Psoas muscle (tissue), 8 donors: ENCODE measurements around the gene PTPRM. TPM values are rescaled to one million over a fixed set of nuclear protein-coding genes. Genes with fewer than 3 reads are reported as not detected.

ENCODE experiments used
- ATAC-seq, 4 donors: fragments of 200-7000 bp; cut with Tn5 transposase; one replicate each; pipeline ENCODE4 v1.9.1; 2020; ENCODE audit warnings: moderate library complexity in 3 of 4, mild to moderate bottlenecking in 2 of 4
- DNase-seq, 2 donors: peaks; one replicate each; pipeline ENCODE4 v3.0.0-alpha.2; 2020
- H3K27ac ChIP-seq: fragments of 200-600 bp; one replicate; pipeline ENCODE4 v1.8.0; 2022
- H3K27me3 ChIP-seq, 3 donors: fragments of 200-600 bp in 1 of 3; one replicate each; pipeline versions ENCODE4 v1.6.1 to v1.8.0; 2013 to 2022; ENCODE audit warnings: low read length in 2 of 3, mild to moderate bottlenecking in 2 of 3, moderate library complexity in 1 of 3; ENCODE audit not compliant: insufficient read depth in 3 of 3
- H3K36me3 ChIP-seq, 2 donors: fragments of 200-600 bp in 1 of 2; one replicate each; pipeline versions ENCODE4 v1.6.1 to v1.8.0; 2013 to 2022; ENCODE audit warnings: low read depth in 1 of 2, mild to moderate bottlenecking in 1 of 2, moderate library complexity in 1 of 2; ENCODE audit not compliant: insufficient read depth in 1 of 2
- H3K4me1 ChIP-seq: fragments of 200-600 bp; one replicate; pipeline ENCODE4 v1.8.0; 2022
- H3K4me3 ChIP-seq: fragments of 200-600 bp; one replicate; pipeline ENCODE4 v1.8.0; 2022; ENCODE audit warnings: mild to moderate bottlenecking
- H3K9me3 ChIP-seq: fragments of 200-600 bp; one replicate; pipeline ENCODE4 v1.8.0; 2022
- CTCF ChIP-seq: fragments of 200-600 bp; IDR thresholded peaks from one replicate; pipeline ENCODE4 v1.8.0; 2022; ENCODE audit warnings: antibody characterized with exemption
- WGBS, 3 donors: extraction: QIAGEN DNeasy Blood & Tissue Kit; methylation state at CpG; one replicate each; pipeline versions ENCODE4 v1.1.6 to v1.1.7; 2013; 5-methylcytosine and 5-hydroxymethylcytosine counted together
- intact Hi-C, 2 donors: fragments of 100-400 bp; cut with DNase I; formaldehyde crosslinking; loops; one replicate each; pipeline versions ENCODE4 v1.11.0 to v1.14.2; 2022
- polyA plus RNA-seq, 3 donors: library from polyadenylated mRNA; stranded (reverse); fragments of 200-250 nt; gene quantifications; one replicate each; pipeline ENCODE4 v1.2.3, GENCODE V29; 2013
- total RNA-seq, 4 donors: library from RNA; stranded (reverse); fragmentation: NEBNext Ultra II Directional in 2 of 4; extraction: Animal tissue kit (Norgen Biotek cat#: 25700) in 2 of 4; gene quantifications; one replicate each; pipeline versions ENCODE4 v1.2.1 to v1.2.4, GENCODE V29; 2021 to 2023
- donor health status: healthy with polysubstance abuse.
- donor health status: DM: no; HTN: no; CAD: no; lungs with moderate emphysema.
- donor health status: Bipolar disorder and iron deficiency.
- donor health status: healthy.
- donor health status: DM: yes; HTN: yes; CAD: no.
- donor health status: DM: no; HTN: no; CAD: no.
- donor health status: DM: no; HTN: no; CAD: no.
- donor health status: DM: yes; HTN: yes; CAD: no.

Gene PTPRM
- total and polyA plus RNA-seq, 7 donors, result 27.4 to 78.9 (median 39.0) TPM

GRCh38 chr18:8364385-8364784, 797.3 kb downstream of the PTPRM start:
- Histone ChIP-seq H3K4me1 (peaks cover 9% of the 10 kb centered on the region), H3K9me3 (no peaks in the 10 kb centered on the region), H3K36me3 (no peaks in the 10 kb centered on the region), H3K4me3 (no peak overlapping the region), H3K27me3 (no peaks in the 10 kb centered on the region), H3K27ac (no peak overlapping the region)
- intact Hi-C loops, result no loop called here
- ATAC-seq (peak in 2 of 4 donors; percentile 31 to 38), DNase-seq (no peak)
- 9 to 34% (median 21%) methylated on average over 2 of the region's 2 CpGs for WGBS, 3 donors
- no peak for TF ChIP-seq CTCF

- no peak for ATAC-seq
- peaks cover 9% of the 10 kb centered on the region for H3K4me1 ChIP-seq
These were observed 797.9 kb downstream of the PTPRM start for GRCh38 chr18:8365006-8365405.

GRCh38 chr18:8365528-8365927, 798.4 kb downstream of the PTPRM start:
- Histone ChIP-seq H3K9me3 (no peaks in the 10 kb centered on the region), H3K27me3 (no peaks in the 10 kb centered on the region), H3K27ac (no peak overlapping the region), H3K4me3 (no peak overlapping the region), H3K4me1 (peaks cover 9% of the 10 kb centered on the region), H3K36me3 (no peaks in the 10 kb centered on the region)
- no peak for ATAC-seq
- TF ChIP-seq CTCF, result no peak
- intact Hi-C loops, result no loop called here
- WGBS, 3 donors, result 93 to 100% (median 96%) methylated on average over 2 of the region's 2 CpGs
- no peak for DNase-seq

More at GRCh38 chr18:8365006-8365405, 797.9 kb downstream of the PTPRM start:
- no peak for TF ChIP-seq CTCF
- no peaks in the 10 kb centered on the region for H3K9me3 ChIP-seq
- DNase-seq, result no peak
- no peak overlapping the region for H3K27ac ChIP-seq
- intact Hi-C loops, result no loop called here
- H3K27me3 ChIP-seq, result no peaks in the 10 kb centered on the region
- H3K36me3 ChIP-seq, result no peaks in the 10 kb centered on the region
- WGBS, 3 donors, result 76 to 84% (median 83%) methylated on average over 5 of the region's 5 CpGs
- H3K4me3 ChIP-seq, result no peak overlapping the region

GRCh38 chr18:8366070-8366469, 799.0 kb downstream of the PTPRM start:
- 74 to 91% (median 78%) methylated on average over 5 of the region's 5 CpGs for WGBS, 3 donors
- no peak for DNase-seq
- H3K36me3 ChIP-seq, result peaks cover 2 to 4% of the 10 kb centered on the region in 2 donors
- peak in 1 of 4 donors; percentile 5 for ATAC-seq
- H3K4me1 ChIP-seq, result peaks cover 9% of the 10 kb centered on the region
- intact Hi-C loops, result no loop called here
- H3K27me3 ChIP-seq, result no peaks in the 10 kb centered on the region
- no peaks in the 10 kb centered on the region for H3K9me3 ChIP-seq
- no peak overlapping the region for H3K27ac ChIP-seq
- TF ChIP-seq CTCF, result no peak
- no peak overlapping the region for H3K4me3 ChIP-seq

- H3K36me3 ChIP-seq, result peaks cover 2 to 10% of the 10 kb centered on the region in 2 donors
- DNase-seq (no peak), ATAC-seq (peak; percentile 32 to 55 (median 46))
- WGBS, 3 donors, result 56 to 65% (median 60%) methylated on average over 16 of the region's 16 CpGs
- H3K4me3 ChIP-seq, result peak overlapping the region; percentile 58
- no peaks in the 10 kb centered on the region for H3K9me3 ChIP-seq
- intact Hi-C loops, result no loop called here
- H3K27me3 ChIP-seq, result no peaks in the 10 kb centered on the region
- H3K27ac ChIP-seq, result no peak overlapping the region
- TF ChIP-seq CTCF, result no peak
- H3K4me1 ChIP-seq, result peaks cover 9% of the 10 kb centered on the region
These were observed 799.5 kb downstream of the PTPRM start for GRCh38 chr18:8366656-8367055.
